ENCODE results near the gene MAGI1.
"Not testable (repeated sequence)": the region's sequence is repeated elsewhere in the genome, so short reads cannot be mapped to it uniquely, and the experiment has no call there.

Gene MAGI1

GRCh38 chr3:66033241-66034138 lies 5.2 kb downstream of the MAGI1 start:
- no peak overlapping the region for H3K4me3 ChIP-seq (ENCODE audit: low read depth, low read length)
- no peak for TF ChIP-seq CTCF (conservative IDR thresholded peaks at IDR 0.05; ENCODE audit: low read depth, low read length)
- DNase-seq (ENCODE audit: low read depth), result no peak

DNA sequence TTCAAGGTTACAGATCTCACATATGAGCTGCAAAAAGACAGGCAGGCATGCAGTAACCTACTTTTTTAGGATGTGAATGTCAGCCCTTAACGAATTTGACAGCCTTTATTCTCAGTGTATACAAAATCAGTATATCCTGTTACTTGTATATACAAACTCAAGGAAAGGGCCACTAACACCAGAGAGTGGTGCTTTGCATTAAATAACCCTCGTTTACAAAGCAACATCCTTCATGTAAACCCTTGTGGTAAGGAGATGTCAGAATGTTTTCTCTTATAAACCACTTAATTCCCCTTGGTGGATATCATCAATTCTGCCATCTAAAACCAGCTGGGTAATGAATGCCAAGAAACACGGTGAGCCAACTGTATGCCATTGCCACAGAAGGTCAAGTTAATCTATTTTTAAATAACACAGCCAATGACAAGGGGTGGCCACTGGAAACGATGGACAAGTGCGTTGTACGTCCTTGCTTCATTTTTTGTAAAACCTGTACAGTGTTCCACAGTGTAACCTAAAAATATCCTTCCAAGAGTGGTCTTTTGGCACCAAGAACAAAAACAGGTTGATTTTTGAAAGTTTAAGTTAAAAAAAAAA lies 7.5 kb downstream of the MAGI1 start:
- DNase-seq (ENCODE audit: low read depth), result no peak
- H3K4me3 ChIP-seq (ENCODE audit: low read depth, low read length), result no peak overlapping the region
- TF ChIP-seq CTCF (conservative IDR thresholded peaks at IDR 0.05; ENCODE audit: low read depth, low read length), result no peak

- TF ChIP-seq CTCF (conservative IDR thresholded peaks at IDR 0.05; ENCODE audit: low read depth, low read length), result no peak
- H3K4me3 ChIP-seq (ENCODE audit: low read depth, low read length), result no peak overlapping the region
- DNase-seq (ENCODE audit: low read depth), result no peak
Observed at GRCh38 chr3:66029443-66029842, 9.3 kb downstream of the MAGI1 start.

DNA sequence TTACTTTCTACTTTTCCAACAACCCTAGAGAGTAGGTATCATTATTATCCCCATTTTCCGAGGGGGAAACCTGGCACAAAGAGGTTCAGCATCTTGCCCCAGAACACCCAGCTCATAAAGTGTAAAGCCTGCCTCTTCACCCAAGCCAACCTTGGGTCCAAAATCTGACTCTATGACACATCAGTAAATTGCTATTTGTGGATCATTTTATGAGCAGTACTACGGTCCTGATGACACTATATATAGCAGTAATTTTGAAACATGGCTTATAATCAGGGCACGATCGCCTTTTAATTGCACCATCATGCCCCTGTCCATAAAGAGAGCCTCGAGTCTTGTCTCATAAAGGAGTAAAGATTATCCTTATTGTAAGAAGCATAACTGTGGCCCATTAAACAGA lies 9.7 kb downstream of the MAGI1 start:
- DNase-seq (ENCODE audit: low read depth), result no peak
- no peak for TF ChIP-seq CTCF (conservative IDR thresholded peaks at IDR 0.05; ENCODE audit: low read depth, low read length)
- H3K4me3 ChIP-seq (ENCODE audit: low read depth, low read length), result no peak overlapping the region

- TF ChIP-seq CTCF (conservative IDR thresholded peaks at IDR 0.05; ENCODE audit: low read depth, low read length), result no peak
- H3K4me3 ChIP-seq (ENCODE audit: low read depth, low read length), result no peak overlapping the region
Observed at GRCh38 chr3:66028457-66028856, 10.3 kb downstream of the MAGI1 start.

DNA sequence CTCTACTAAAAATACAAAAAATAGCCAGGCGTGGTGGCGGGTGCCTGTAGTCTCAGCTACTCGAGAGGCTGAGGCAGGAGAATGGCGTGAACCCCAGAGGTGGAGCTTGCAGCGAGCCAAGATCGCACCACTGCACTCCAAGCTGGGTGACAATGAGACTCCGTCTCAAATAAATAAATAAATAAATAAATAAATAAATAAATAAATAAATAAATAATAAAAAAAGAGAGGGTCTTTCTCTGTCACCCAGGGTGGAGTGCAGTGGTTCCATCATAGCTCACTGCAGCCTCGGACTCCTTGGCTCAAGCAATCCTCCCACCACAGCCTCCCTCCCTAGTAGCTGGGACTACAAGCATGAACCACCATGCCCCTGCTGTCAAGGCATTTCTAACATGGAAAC lies 11.6 kb downstream of the MAGI1 start:
- H3K4me3 ChIP-seq (ENCODE audit: low read depth, low read length); DNase-seq (ENCODE audit: low read depth): not testable (repeated sequence)

More at GRCh38 chr3:66028457-66028856, 10.3 kb downstream of the MAGI1 start:
- no peak for DNase-seq (ENCODE audit: low read depth)

DNA sequence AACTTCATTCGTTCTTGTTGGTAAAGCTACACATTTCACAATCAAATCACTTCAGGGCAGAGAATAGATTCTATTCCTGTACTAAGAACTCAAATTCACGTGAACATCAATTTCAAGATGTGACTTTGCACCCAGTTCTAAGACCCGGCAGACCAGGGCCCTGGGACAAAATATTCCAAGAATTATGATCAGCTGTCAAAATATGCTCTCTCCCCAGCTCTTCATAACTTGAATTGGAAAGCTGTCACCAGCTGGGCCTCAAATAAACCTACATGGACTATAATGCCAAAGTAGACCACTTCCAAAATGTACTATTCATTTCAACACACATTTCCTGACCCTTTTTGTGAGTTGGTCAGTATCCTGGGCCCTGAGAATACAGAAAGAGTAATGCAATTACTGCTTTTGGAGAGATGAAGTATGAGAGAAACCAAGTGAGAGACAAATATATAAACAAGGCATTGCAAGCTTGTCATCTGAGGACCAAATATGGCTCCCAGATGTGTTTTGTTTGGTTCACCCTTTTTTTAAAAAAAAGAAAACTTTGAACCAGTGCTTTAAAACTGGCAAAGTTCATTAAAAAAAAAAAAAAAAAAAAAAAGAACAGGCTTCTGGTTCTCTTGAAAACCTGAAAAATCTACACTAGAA lies 14.9 kb downstream of the MAGI1 start:
- no peak for DNase-seq (ENCODE audit: low read depth)
- TF ChIP-seq CTCF (conservative IDR thresholded peaks at IDR 0.05; ENCODE audit: low read depth, low read length), result no peak
- no peak overlapping the region for H3K4me3 ChIP-seq (ENCODE audit: low read depth, low read length)

Measured in choroid plexus epithelial cell (primary cell).